Calu3 (cell line): ENCODE measurements around the gene CHML. TPM values are rescaled to one million over a fixed set of nuclear protein-coding genes. Genes with fewer than 3 reads are reported as not detected.
"Not testable (repeated sequence)": the region's sequence is repeated elsewhere in the genome, so short reads cannot be mapped to it uniquely, and the experiment has no call there.

Source experiments
- BruUV-seq: library from RNA; stranded (reverse); fragments of 400-500 nt; replicated peaks from 2 replicates; lab custom pipeline; 2021; lab: Mats Ljungman, UMichigan
- CTCF ChIA-PET: fragments of 300-600 bp; sonication (Branson Sonifier 250); formaldehyde crosslinking; loops from one replicate; lab custom pipeline; 2022; ENCODE audit warnings: antibody characterized with exemption; lab: Charles Lee
- DNase-seq: peaks from one replicate; pipeline ENCODE4 v3.0.0; 2022
- H3K27ac Mint-ChIP-seq: one replicate; pipeline ENCODE4 v1.8.0; 2022; ENCODE audit warnings: mixed read lengths; ENCODE audit not compliant: unreplicated experiment
- H3K27me3 Mint-ChIP-seq: one replicate; pipeline ENCODE4 v1.8.0; 2022; ENCODE audit warnings: mixed read lengths; ENCODE audit not compliant: unreplicated experiment
- H3K36me3 Mint-ChIP-seq: one replicate; pipeline ENCODE4 v1.8.0; 2022; ENCODE audit warnings: mild to moderate bottlenecking, moderate library complexity, mixed read lengths; ENCODE audit not compliant: insufficient read depth, unreplicated experiment
- H3K4me1 Mint-ChIP-seq: one replicate; pipeline ENCODE4 v1.8.0; 2022; ENCODE audit warnings: mild to moderate bottlenecking, low read depth, mixed read lengths; ENCODE audit not compliant: unreplicated experiment
- H3K4me3 Mint-ChIP-seq: one replicate; pipeline ENCODE4 v1.8.0; 2022; ENCODE audit warnings: mild to moderate bottlenecking, low read depth, moderate library complexity, mixed read lengths; ENCODE audit not compliant: unreplicated experiment
- H3K9me3 Mint-ChIP-seq: one replicate; pipeline ENCODE4 v1.8.0; 2022; ENCODE audit warnings: low read depth, mixed read lengths; ENCODE audit not compliant: unreplicated experiment
- intact Hi-C: fragments of 100-400 bp; cut with micrococcal nuclease; formaldehyde crosslinking; loops from one replicate; pipeline ENCODE4 v1.10.0; 2022; ENCODE audit not compliant: unreplicated experiment
- total RNA-seq: library from RNA; stranded (reverse); gene quantifications from 2 replicates; pipeline ENCODE4 v1.2.3, GENCODE V29; 2022
- TF ChIP-seq, protein P1 (sequence below): fragments of 200-600 bp; IDR thresholded peaks from one replicate; pipeline ENCODE4 v1.8.0; 2022; ENCODE audit warnings: antibody characterized with exemption; ENCODE audit not compliant: unreplicated experiment

Gene CHML
- total RNA-seq, 1 experiment from 2014 or later, result 28.2 TPM

DNA sequence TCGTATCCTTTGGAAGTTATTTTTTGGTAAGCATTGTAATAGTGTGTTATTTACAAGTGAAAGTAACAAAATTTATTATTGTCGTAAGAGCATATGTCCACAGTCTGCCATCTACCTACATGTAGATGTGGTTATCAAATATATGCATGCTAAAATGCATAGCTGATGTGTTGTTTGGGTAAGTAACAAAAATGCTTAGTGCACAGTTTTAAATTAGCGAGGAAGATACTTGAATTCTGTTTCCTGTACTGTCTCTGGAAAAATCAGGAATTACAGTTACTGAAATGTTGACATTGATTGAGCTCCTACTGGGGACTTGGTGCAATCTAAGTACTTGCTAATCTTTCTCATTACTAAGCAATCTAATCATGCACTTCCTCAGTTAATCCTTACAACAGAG, 26.2 kb upstream of the CHML start:
- intact Hi-C loops, result no loop called here
- no peaks in the 10 kb centered on the region for H3K36me3 Mint-ChIP-seq
- no peak overlapping the region for H3K27ac Mint-ChIP-seq

GRCh38 chr1:241660424-241660972, 20.3 kb upstream of the CHML start:
- BruUV-seq, result no TSS peak
- H3K4me1 Mint-ChIP-seq, result no peaks in the 10 kb centered on the region
- CTCF ChIA-PET, result interaction anchor here (0.8 to 1.7 kb wide), 2 partner anchors 20 to 115 kb away, joined by 3 to 4 read pairs; partner anchors contain the start of genes CHML and OPN3

More for the DNA sequence above, 26.2 kb upstream of the CHML start:
- TF ChIP-seq, protein P1, sequence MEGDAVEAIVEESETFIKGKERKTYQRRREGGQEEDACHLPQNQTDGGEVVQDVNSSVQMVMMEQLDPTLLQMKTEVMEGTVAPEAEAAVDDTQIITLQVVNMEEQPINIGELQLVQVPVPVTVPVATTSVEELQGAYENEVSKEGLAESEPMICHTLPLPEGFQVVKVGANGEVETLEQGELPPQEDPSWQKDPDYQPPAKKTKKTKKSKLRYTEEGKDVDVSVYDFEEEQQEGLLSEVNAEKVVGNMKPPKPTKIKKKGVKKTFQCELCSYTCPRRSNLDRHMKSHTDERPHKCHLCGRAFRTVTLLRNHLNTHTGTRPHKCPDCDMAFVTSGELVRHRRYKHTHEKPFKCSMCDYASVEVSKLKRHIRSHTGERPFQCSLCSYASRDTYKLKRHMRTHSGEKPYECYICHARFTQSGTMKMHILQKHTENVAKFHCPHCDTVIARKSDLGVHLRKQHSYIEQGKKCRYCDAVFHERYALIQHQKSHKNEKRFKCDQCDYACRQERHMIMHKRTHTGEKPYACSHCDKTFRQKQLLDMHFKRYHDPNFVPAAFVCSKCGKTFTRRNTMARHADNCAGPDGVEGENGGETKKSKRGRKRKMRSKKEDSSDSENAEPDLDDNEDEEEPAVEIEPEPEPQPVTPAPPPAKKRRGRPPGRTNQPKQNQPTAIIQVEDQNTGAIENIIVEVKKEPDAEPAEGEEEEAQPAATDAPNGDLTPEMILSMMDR, result no peak
- CTCF ChIA-PET, result no interaction called here
- Mint-ChIP-seq H3K27me3 (no peaks in the 10 kb centered on the region), H3K4me3 (no peak overlapping the region), H3K9me3 (no peaks in the 10 kb centered on the region), H3K4me1 (no peaks in the 10 kb centered on the region)
- no TSS peak for BruUV-seq
- DNase-seq, result no peak

DNA sequence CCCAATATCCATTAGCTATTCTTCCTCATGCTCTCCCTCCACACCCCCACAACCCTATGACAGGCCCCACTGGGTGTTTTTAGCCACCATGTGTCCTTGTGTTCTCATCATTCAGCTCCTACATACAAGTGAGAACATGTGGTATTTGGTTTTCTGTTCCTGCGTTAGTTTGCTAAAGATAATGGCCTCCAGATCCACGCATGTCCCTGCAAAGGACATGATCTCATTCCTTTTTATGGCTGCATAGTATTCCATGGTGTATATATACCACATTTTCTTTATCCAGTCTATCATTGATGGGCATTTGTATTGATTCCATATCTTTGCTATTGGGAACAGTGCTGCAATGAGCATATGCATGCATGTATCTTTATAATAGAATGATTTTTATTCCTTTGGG, 18.8 kb upstream of the CHML start:
- DNase-seq, H3K36me3 Mint-ChIP-seq, H3K27ac Mint-ChIP-seq, intact Hi-C loops, H3K27me3 Mint-ChIP-seq, BruUV-seq, H3K4me3 Mint-ChIP-seq, CTCF ChIA-PET, H3K4me1 Mint-ChIP-seq, H3K9me3 Mint-ChIP-seq: not testable (repeated sequence)

More at GRCh38 chr1:241660424-241660972, 20.3 kb upstream of the CHML start:
- no peaks in the 10 kb centered on the region for H3K36me3 Mint-ChIP-seq
- intact Hi-C loops, result no loop called here
- no peak overlapping the region for H3K27ac Mint-ChIP-seq
- H3K27me3 Mint-ChIP-seq, result no peaks in the 10 kb centered on the region
- H3K9me3 Mint-ChIP-seq, result no peaks in the 10 kb centered on the region
- DNase-seq, result no peak
- H3K4me3 Mint-ChIP-seq, result no peak overlapping the region
- TF ChIP-seq, protein P1, result no peak

DNA sequence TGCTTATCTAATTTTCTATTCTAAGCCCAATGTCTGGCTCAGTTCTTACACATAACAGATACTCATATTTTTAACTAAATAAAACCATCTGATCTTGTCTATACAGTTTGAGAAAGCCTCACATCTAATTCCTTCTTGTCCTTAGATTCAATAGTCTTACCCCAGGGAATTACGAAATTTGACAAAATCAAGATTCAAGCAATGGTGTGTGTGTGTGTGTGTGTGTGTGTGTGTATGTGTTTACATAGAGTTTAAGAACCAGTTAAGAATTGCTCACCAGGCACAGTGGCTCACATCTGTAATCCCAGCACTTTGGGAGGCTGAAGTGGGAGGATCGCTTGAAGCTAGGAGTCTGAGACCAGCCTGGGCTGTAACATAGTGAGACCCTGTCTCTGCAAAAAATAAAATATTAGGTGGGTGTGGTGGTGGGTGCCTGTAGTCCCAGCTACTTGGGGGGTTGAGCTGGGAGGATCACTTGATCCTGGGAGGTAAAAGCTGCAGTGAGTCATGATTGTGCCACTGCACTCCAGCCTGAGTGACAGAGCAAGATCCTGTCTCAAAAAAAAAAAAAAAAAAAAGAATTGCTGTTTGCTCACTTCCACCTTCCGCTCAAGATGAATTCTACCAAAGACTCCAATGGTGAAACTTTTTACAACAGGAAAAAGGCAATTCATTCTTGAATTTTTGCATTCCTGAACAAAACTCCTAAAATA, 18.1 kb upstream of the CHML start:
- intact Hi-C loops, result no loop called here
- Mint-ChIP-seq H3K4me1 (no peaks in the 10 kb centered on the region), H3K9me3 (no peaks in the 10 kb centered on the region), H3K36me3 (no peaks in the 10 kb centered on the region), H3K27me3 (no peaks in the 10 kb centered on the region), H3K4me3 (no peak overlapping the region), H3K27ac (no peak overlapping the region)
- no peak for DNase-seq
- BruUV-seq, result no TSS peak
- CTCF ChIA-PET, result interaction anchor here (0.6 to 0.9 kb wide), 3 partner anchors 10 to 553 kb away, joined by 3 to 5 read pairs (median 4); no protein-coding TSS in a partner anchor
- TF ChIP-seq, protein P1, result no peak

- CTCF ChIA-PET, result no interaction called here
- H3K4me3 Mint-ChIP-seq, result no peak overlapping the region
- H3K27me3 Mint-ChIP-seq, result peaks cover 16% of the 10 kb centered on the region
- DNase-seq, result no peak
- H3K9me3 Mint-ChIP-seq, result no peaks in the 10 kb centered on the region
- no TSS peak for BruUV-seq
- H3K27ac Mint-ChIP-seq, result no peak overlapping the region
- intact Hi-C loops, result no loop called here
- TF ChIP-seq, protein P1, result no peak
- H3K36me3 Mint-ChIP-seq, result no peaks in the 10 kb centered on the region
- H3K4me1 Mint-ChIP-seq, result no peaks in the 10 kb centered on the region
Measured at GRCh38 chr1:241654641-241655040, 14.5 kb upstream of the CHML start.
